Measurements from ENCODE around the gene ENPP6. TPM values are rescaled to one million over a fixed set of nuclear protein-coding genes. Genes with fewer than 3 reads are reported as not detected.
A peak's percentile ranks its signal among the peaks of the same experiment; 100 is the strongest.

The ENPP6 gene
- total and polyA plus RNA-seq, 2 of the 13 experiments (the other 11 are each of a cell fraction or from before 2014, with no cell fraction given) = not detected

- TF ChIP-seq ZBTB25 (CRISPR knock-in tag; IDR thresholded peaks at IDR 0.05) (no peak), PITX1 (CRISPR knock-in tag; IDR thresholded peaks at IDR 0.05) (no peak), SP5 (CRISPR knock-in tag; IDR thresholded peaks at IDR 0.05; ENCODE audit: borderline replicate concordance, low read depth) (peak; percentile 90)
These were observed 152.8 kb downstream of the ENPP6 start (continued) for GRCh38 chr4:184064877-184065276.

- no peak overlapping the region for H2AFZ ChIP-seq (ENCODE audit: low read length)
- H3K9me3 ChIP-seq (ENCODE audit: low read length) = no peaks in the 10 kb centered on the region
- H3K27me3 ChIP-seq (ENCODE audit: control insufficient read depth in 1 of 2, insufficient read depth in 2 of 2, low read length in 2 of 2) = no peaks in the 10 kb centered on the region; a peak in 1 of 5 replicates
- no peaks in the 10 kb centered on the region for H3K79me2 ChIP-seq (ENCODE audit: insufficient read depth, low read length)
- POLR2A ChIA-PET = no interaction called here
- H3K4me3 ChIP-seq (replicated peaks in 1 of 3; ENCODE audit: insufficient read depth in 1 of 3, low read depth in 2 of 3, low read length in 3 of 3) = no peak overlapping the region
- in situ Hi-C loops (cut with HindIII; ENCODE audit: extremely low pct_ligation_motif_present, low pct_unique_long_range_greater_than_20kb) (no loop called here), intact Hi-C loops (cut with micrococcal nuclease; ENCODE audit: unreplicated experiment) (no loop called here)
- DNase-seq (ENCODE audit: low spot score) = no peak
- H4K20me1 ChIP-seq (ENCODE audit: insufficient read depth, low read length) = no peaks in the 10 kb centered on the region
- no peak for FAIRE-seq
- H3K36me3 ChIP-seq (replicated peaks in 1 of 2; ENCODE audit: control insufficient read depth in 1 of 2, insufficient read depth in 2 of 2, low read length in 2 of 2) = no peaks in the 10 kb centered on the region
- peaks cover 30% of the 10 kb centered on the region for H3K4me1 ChIP-seq (ENCODE audit: insufficient read depth, low read length)
- ATAC-seq = no peak
- H3K4me2 ChIP-seq (ENCODE audit: low read depth, low read length) = no peak overlapping the region
- no peak overlapping the region for H3K9ac ChIP-seq (ENCODE audit: insufficient read depth, low read depth, low read length)
- H3K27ac ChIP-seq (ENCODE audit: extremely low read length, insufficient read depth, low read length) = no peak overlapping the region
- TF ChIP-seq CEBPB (IDR thresholded peaks at IDR 0.05; ENCODE audit: borderline replicate concordance, low read depth, low read length) = peak; percentile 91
- TF ChIP-seq CEBPG (CRISPR knock-in tag; IDR thresholded peaks at IDR 0.05) = peak; percentile 71
- TF ChIP-seq ZNF616 (CRISPR knock-in tag; IDR thresholded peaks at IDR 0.05; ENCODE audit: low read depth) = no peak
- BruUV-seq (replicated peaks) = no TSS peak
- 50% methylated on average over 7 of the region's 7 CpGs for WGBS (ENCODE audit: low lambda C conversion rate)
- CTCF ChIA-PET (ENCODE audit: low intra/inter-chr PET ratio, low total read pairs) = no interaction called here
These were observed 154.9 kb downstream of the ENPP6 start for GRCh38 chr4:184062769-184063168.

DNA sequence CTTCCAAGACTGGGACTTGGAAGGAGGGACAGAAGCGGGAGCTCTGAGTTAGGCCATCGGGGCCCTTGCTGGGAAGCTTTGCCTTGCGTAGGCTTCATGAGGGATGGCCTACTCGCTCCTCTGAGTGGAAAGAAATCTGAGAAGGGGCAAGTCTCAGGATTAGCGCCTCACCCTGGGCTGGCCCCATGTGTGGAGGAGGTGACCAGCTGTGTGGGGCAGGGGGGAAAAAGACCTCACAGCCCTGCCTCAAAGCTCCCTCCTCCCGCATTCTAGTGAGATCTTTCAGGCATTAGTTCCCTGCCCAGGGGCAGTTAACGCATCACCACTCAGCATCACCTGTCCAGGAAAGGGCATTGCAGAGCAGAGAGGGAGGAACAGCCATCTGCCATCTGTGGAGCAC lies 156.1 kb downstream of the ENPP6 start:
- H3K27me3 ChIP-seq (ENCODE audit: control insufficient read depth in 1 of 2, insufficient read depth in 2 of 2, low read length in 2 of 2) = no peaks in the 10 kb centered on the region; a peak in 2 of 5 replicates
- POLR2A ChIA-PET = no interaction called here
- no peak overlapping the region for H2AFZ ChIP-seq (ENCODE audit: low read length)
- H3K9ac ChIP-seq (ENCODE audit: insufficient read depth, low read depth, low read length) = no peak overlapping the region
- in situ Hi-C loops (cut with HindIII; ENCODE audit: extremely low pct_ligation_motif_present, low pct_unique_long_range_greater_than_20kb) = no loop called here
- BruUV-seq (replicated peaks) = no TSS peak
- ATAC-seq (no peak), DNase-seq (ENCODE audit: low spot score) (no peak), FAIRE-seq (no peak)
- intact Hi-C loops (cut with micrococcal nuclease; ENCODE audit: unreplicated experiment) = no loop called here
- no peak overlapping the region for H3K4me2 ChIP-seq (ENCODE audit: low read depth, low read length)
- H3K4me3 ChIP-seq (replicated peaks in 1 of 3; ENCODE audit: insufficient read depth in 1 of 3, low read depth in 2 of 3, low read length in 3 of 3) = no peak overlapping the region
- peaks cover 20% of the 10 kb centered on the region for H3K4me1 ChIP-seq (ENCODE audit: insufficient read depth, low read length)
- CTCF ChIA-PET (ENCODE audit: low intra/inter-chr PET ratio, low total read pairs) = no interaction called here
- 68% methylated on average over 7 of the region's 7 CpGs for WGBS (ENCODE audit: low lambda C conversion rate)
- H4K20me1 ChIP-seq (ENCODE audit: insufficient read depth, low read length) = no peaks in the 10 kb centered on the region
- H3K27ac ChIP-seq (ENCODE audit: extremely low read length, insufficient read depth, low read length) = no peak overlapping the region
- H3K79me2 ChIP-seq (ENCODE audit: insufficient read depth, low read length) = no peaks in the 10 kb centered on the region
- no peaks in the 10 kb centered on the region for H3K36me3 ChIP-seq (replicated peaks in 1 of 2; ENCODE audit: control insufficient read depth in 1 of 2, insufficient read depth in 2 of 2, low read length in 2 of 2)
- no peak for TF ChIP-seq HIVEP1 (CRISPR knock-in tag; IDR thresholded peaks at IDR 0.05)
- H3K9me3 ChIP-seq (ENCODE audit: low read length) = no peaks in the 10 kb centered on the region

All from HepG2 (cell line).